ENCODE results near the gene CTXN3.

DNA sequence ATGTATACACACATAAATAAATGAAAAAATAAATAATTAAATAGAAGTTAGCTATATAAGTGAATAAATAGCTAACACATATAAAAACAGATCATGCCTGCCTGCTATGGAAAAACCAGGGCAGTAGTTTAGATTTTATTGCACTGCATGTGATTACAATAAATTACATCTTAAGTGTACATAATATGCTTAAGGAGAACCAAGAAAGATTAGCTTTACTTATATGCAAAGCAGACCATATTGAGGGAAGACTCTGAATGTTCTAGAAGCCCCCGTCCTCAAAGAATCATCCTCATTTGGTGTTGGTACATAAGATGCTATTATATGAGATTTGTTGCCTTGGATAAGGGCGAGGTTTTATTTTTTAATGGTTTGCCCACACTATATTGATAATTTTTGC, 5.9 kb upstream of the CTXN3 start:
- TF ChIP-seq GATA3 (IDR thresholded peaks at IDR 0.05; ENCODE audit: low read depth, low read length) (no peak), GATA2 (IDR thresholded peaks at IDR 0.05; ENCODE audit: low read depth, low read length) (no peak)

Measured in SH-SY5Y (cell line).